Measurements from ENCODE around the gene ROMO1.
"Not testable (repeated sequence)": the region's sequence is repeated elsewhere in the genome, so short reads cannot be mapped to it uniquely, and the experiment has no call there.

Gene ROMO1

DNA sequence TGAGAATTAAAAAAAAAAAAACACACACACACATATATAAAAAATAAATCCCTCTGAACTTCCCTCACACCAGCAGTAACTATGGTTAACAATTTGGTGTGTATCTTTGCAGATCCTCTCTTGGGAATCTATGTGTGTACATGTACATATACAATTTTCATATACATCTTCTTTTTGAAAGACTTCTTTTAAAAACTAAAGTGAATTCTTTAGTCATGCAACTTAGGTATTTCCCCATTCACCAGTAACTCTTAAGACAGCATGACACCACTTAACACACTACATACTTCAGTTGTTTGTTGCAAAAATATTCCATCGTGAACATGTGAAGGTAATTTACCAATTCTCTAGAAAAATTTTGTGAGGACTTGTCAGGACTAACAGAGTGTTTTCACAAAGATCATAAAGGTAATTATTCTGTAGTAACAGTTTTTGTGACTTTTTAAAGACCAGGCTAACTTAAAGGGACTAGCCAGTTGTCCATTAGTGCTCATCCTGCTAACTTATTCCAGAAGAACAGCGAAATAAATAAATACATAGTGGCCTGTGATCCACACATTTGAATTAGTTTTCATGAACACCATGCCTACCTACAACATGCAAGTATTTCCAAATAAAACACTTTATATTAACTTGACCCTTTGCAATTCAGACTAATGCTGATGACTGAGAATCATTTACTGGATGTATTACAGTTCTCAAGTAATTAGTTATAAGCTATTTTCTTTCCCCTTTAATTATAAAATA, 30.8 kb downstream of the ROMO1 start:
- DNase-seq (ENCODE audit: low read depth in 2 of 2, low spot score in 1 of 2), result no peak

- DNase-seq (ENCODE audit: low read depth in 2 of 2, low spot score in 1 of 2), result no peak
These were observed 31.6 kb downstream of the ROMO1 start for GRCh38 chr20:35730583-35731468.

DNA sequence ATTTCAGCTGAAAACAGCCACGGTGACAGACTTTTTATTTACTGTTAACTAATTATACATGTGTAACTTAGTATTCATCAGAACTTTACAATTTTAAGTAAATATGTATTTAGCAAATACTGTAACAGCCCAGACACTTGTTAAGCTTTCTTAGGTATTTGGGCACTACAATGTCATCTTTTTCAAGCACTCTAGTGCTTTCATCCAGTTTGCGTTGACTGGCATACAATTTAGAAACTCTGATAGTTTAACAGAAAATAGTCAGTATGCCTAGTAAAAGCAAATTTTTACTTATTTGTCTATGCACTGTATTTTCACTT, 32.2 kb downstream of the ROMO1 start:
- DNase-seq (ENCODE audit: low read depth in 2 of 2, low spot score in 1 of 2), result no peak

DNA sequence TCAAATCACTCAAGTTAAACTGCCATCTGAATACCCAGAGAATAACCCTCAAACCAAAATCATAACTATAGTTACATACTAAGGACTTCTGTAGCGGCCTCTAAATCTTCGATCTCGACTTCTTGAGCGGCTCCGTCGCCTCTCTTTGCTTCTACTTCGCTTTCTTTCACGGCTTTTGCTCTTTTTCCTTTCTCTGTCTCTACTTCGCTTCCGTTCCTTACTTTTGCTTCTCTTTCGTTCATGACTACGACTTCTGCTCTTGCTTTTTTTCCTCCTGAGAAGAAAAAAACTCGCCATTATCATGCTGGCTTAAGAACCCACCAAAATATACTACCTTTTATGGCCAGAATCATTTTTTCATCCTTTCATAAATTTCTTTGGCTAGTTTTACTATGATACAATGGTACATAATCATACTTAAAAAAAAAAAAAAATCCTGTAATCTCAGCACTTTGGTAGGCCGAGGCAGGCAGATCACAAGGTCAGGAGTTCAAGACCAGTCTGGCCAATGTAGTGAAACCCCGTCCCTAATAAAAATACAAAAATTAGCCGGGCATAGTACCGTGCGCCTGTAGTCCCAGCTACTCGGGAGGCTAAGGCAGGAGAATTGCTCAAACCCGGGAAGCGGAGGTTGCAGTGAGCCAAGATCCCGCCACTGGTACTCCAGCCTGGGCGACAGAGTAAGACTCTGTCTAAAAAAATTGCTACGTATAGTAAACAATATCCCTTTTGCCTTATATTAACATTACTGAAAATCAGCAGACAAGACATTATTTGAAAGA, 32.8 kb downstream of the ROMO1 start:
- DNase-seq (ENCODE audit: low read depth in 2 of 2, low spot score in 1 of 2), result no peak

GRCh38 chr20:35732644-35732982, 33.4 kb downstream of the ROMO1 start:
- no peak for DNase-seq (ENCODE audit: low read depth in 2 of 2, low spot score in 1 of 2)

DNA sequence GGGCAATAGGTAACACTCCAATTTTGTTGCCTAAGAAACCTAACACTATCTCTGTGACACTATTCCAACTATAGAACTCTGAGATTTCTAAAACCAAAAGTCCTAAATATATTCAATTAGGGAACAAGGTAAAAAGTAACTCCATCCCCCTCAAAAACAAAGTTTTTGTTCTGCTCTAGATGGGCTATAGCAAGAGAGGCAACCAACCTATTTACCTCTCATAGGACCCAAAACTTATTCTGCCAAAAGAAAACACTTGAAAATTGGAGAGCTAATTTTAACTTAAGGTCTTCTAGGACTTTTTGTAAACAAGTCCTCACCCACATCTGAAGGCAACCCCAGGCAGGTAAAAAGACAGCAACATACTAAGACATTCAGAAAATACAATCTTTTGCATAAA, 35.2 kb downstream of the ROMO1 start:
- DNase-seq (ENCODE audit: low read depth in 2 of 2, low spot score in 1 of 2), result no peak

DNA sequence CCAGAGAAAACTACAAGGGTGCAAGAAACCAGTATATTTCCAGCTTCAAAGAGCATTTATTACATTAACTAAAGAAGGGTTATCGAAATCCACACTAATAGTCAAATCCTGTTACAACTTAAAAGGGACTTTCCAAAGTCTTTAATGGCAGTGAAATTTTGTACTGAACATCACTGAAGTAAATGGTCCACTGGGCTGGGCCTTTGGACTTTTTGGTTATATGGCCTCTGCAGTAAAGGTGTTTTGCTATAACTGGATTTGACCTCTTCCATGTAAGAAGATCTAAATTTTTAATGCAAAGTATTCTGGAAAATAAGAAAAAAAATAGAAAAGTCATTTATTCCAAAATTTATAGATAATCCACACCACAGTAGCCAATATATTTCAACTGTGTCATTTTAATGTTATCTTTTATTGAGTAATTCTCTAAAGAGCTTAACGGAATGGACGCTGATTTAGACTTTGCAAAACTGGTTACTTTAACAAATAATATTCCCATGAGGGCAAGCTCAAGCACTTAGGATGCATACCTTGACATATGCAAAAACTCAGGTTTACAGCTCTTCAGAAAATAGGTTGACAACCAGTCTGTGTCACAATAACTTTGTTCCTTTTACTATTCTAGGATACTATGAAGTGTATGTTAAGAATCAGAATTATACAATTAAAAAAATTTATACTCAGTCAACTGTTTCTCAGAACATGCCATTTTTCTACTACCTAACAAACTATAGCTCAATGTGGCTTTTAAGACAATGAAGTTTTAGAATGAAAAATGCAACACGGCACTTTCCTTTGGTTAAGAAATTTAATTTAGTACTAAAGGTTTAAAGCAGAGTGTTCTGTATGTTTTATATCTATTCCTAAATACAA, 35.8 kb downstream of the ROMO1 start:
- DNase-seq (ENCODE audit: low read depth in 2 of 2, low spot score in 1 of 2), result no peak

DNA sequence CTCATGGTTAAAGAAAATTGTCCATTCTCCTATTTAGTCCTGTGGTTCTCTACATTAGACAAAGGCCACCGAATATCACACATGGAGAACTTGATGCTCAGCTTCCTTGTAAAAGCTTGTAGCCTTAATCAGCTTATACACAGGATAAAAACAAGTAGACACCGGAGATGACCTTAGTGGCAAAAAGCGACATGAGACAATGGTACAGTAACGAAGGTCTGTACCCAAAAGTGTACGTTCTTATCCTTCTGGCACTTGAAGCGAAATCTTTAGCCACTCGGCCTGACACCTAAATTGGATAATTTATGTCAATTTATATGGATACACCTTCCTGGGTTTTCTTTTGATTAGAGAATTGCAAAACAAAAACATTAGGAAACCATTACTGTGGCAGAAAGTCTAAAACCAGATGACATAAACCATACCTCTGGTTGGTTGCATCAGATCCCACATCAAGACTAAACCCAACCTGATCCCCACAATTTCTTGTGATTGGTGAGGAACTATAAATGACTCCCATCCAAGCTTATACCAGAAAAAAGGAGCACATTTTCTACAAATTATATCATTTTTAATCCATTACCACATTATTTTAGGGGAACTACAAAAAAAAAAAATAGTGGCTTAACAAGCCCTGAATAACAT, 36.7 kb downstream of the ROMO1 start:
- no peak for DNase-seq (ENCODE audit: low read depth in 2 of 2, low spot score in 1 of 2)

GRCh38 chr20:35737865-35738333, 38.7 kb downstream of the ROMO1 start:
- DNase-seq (ENCODE audit: low read depth in 2 of 2, low spot score in 1 of 2), result no peak

- no peak for DNase-seq (ENCODE audit: low read depth in 2 of 2, low spot score in 1 of 2)
These were observed 39.4 kb downstream of the ROMO1 start for GRCh38 chr20:35738410-35739179.

DNA sequence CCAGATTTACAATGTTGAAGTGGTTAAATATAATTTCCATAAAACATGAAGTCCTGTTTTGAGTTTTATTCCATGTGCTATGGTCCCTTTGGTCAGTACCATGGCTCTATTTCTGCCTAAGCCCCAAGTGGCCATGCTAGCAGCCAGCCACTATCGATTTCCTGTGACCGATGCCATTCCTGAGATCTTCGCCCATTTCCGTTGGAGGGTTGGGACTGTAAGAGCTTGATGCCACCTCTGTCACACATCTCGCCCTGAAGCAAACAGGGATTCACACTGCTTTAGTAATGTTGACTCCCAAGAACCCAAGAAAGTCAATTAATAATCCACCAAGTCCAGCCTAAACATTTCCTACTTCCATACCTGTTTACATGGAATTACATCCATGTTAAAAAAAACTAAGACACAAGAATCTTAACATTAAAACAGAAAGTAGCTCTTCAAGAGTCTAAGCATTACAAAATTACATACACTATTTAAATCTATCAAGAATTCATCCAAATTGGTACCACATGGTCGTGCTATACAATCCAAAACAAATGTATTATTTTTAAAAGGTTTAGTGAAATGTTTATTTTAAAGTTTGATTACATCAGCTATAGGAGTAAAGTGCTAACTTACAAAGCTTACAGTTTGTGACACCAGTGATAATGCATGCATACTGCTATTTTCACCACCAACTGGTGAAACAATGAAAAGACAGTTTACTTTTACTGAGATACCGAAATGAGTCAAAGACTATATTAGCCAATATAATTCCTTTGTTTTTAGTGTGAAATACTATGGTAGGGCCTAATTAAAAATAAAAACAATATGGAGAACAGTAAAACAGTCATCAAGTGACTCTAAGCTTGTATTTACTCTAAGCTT, 40.3 kb downstream of the ROMO1 start:
- DNase-seq (ENCODE audit: low read depth in 2 of 2, low spot score in 1 of 2), result no peak

DNA sequence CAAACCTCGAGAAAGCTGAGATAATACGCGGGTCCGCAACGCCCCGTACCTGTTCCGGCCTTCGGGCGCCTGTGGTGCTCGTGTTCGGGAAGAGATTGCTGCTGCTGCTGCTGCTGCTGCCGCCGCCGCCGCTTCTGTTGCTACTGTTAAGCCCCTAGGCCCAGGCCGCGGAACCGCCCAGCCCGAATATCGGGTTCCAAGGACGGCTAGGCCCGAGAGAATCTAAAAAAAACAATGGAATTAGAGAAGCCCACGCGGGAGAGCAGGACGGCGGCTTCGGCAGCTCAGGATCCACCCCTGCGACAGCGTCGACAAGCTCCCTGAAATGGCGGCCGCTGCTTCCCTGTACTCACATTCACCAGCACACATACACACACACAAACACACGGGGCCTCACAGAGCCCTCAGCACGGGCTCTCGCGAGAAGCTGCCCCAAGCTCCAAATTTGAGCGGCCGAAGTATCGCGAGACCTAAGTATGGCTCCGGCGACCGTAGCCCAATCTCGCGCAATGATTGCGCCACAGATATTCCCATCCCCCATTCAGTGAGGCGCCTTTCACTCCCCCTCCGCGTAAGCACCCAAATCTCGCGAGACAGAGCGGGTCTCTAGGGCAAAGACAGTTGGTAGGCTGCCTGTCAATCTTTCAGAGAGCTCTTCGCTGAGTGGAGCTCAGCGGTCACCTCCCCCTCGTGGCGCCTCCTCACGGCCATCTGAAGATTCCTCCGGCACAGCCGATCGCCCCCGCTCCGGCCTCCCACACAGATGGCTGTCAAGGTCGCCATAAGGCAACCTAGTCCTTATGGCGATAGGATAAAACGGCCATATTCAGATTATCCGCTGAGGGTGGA, 42.9 kb downstream of the ROMO1 start, which contains the start of gene RBM39:
Gene RBM39, minus strand, starts transcription at position 369 of the 849 bp plus-strand sequence. CDS start 1,386 bp downstream, outside the sequence.
- DNase-seq (ENCODE audit: low read depth in 2 of 2, low spot score in 1 of 2), result peak; percentile 92 to 98

- DNase-seq (ENCODE audit: low read depth in 2 of 2, low spot score in 1 of 2), result no peak
These were observed 43.7 kb downstream of the ROMO1 start for GRCh38 chr20:35742741-35743523.

DNA sequence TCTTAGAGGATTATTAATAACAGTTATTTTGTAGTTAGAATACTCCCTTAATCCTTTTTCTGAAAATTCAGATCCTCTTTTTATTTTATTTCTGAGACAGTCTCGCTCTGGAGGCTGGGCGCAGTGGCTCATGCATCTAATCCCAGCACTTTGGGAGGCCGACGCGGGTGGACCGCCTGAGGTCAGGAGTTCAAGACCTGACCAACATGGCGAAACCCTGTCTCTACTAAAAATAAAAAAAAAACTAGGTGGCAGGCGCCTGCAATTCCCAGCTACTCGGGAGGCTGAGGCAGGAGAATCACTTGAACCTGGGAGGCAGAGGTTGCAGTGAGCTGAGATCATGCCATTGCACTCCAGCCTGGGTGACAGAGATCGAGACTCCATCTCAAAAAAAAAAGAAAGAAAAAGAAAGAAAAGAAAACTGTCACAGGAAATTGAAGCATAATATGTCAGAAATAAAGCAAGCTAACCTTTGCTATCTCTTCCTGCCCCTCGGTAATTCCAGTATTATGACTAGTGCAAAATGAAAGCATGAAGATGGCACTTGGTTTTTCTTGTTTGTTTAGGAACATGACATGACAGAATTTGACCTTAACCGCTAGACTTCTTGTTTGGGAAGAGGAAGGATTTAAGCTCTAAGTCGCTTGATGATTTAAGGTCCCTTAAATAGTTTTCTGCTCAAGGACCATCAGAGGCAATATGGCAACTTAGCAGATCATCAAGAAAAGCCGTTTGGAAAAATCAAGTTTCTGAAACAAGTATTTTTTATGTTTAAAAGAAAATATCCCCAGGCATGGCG, 44.7 kb downstream of the ROMO1 start:
- no peak for DNase-seq (ENCODE audit: low read depth in 2 of 2, low spot score in 1 of 2)

GRCh38 chr20:35744492-35744841, 45.3 kb downstream of the ROMO1 start:
- not testable (repeated sequence) for DNase-seq (ENCODE audit: low read depth in 2 of 2, low spot score in 1 of 2)

Data from stimulated activated CD8-positive, alpha-beta memory T cell treated with anti-CD3 and anti-CD28 coated beads, Interleukin-4, amount 100 ng/mL, for 1 hour (primary cell).